Stimulated activated CD4-positive, alpha-beta T cell treated with anti-CD3 and anti-CD28 coated beads, TNF-alpha, amount 100 ng/mL, for 48 hours (primary cell): ENCODE results near the gene BTBD7.

Experiments used
- DNase-seq, 3 donors: peaks; one replicate each; pipeline ENCODE4 v3.0.0-alpha.2; 2020; ENCODE audit warnings: low read depth in 3 of 3

BTBD7 gene

GRCh38 chr14:93305725-93306418 lies 27.0 kb downstream of the BTBD7 start:
- DNase-seq, result no peak

GRCh38 chr14:93304771-93305170 lies 28.1 kb downstream of the BTBD7 start:
- DNase-seq, result no peak

DNA sequence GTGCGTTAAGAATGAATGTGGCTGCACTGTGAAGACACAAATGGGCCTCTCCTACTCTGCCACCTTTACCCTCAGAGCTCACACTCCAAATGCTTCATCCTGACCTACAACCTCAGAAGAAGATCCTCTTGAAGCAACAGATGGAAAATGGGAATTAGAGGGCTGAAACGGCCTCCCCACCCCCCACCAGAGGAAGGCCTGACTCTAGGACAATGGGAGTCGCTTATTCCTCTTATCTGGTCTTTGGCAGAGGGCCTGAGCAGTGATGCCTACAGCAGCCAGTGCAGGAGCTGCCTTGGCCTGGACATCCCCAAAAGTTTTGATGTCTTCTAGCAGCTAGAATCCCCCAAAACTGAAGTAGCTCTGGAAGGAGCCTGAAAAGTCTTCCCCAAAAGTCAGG lies 29.2 kb downstream of the BTBD7 start:
- DNase-seq, result no peak

DNA sequence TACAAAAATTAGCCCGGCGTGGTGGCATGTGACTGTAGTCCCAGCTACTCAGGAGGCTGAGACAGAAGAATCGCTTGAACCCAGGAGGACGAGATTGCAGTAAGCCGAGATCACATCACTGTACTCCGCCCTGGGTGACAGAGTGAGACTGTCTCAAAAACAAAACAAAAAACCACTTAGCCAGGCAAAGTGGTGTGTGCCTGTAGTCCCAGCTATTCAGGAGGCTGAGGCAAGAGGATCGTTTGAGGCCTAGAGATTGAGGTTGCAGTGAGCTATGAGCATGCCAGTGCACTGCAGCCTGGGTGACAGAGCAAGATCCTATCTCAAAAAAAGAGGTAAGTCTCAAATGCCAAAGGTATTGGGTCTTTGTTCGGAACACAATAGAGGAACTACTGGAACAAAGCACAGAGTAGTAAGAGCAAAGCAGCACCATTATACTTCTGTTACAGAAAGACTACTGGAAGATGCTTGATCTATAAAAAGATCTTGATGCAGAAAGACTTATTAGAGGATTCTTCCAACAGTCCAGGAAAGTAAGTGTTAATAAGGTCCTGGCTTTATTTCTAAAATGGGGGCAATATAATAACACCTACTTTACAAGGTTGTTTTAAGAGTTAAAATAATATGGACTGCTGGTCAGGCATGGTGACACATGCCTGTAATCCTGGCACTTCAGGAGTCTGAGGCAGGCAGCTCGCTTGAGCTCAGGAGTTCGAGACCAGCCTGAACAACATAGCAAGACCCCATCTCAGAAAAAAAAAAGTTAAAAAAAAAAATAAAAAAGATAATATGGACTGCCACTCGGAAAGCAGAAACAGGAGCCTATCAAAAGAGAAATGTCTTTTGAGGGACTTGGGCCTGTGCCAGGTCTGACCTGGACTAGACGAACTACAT lies 29.9 kb downstream of the BTBD7 start:
- DNase-seq, result no peak

GRCh38 chr14:93301821-93302447 lies 30.9 kb downstream of the BTBD7 start:
- no peak for DNase-seq

GRCh38 chr14:93299866-93300265 lies 33.0 kb downstream of the BTBD7 start:
- no peak for DNase-seq

- no peak for DNase-seq
These were observed 33.4 kb downstream of the BTBD7 start for GRCh38 chr14:93299416-93299815.

DNA sequence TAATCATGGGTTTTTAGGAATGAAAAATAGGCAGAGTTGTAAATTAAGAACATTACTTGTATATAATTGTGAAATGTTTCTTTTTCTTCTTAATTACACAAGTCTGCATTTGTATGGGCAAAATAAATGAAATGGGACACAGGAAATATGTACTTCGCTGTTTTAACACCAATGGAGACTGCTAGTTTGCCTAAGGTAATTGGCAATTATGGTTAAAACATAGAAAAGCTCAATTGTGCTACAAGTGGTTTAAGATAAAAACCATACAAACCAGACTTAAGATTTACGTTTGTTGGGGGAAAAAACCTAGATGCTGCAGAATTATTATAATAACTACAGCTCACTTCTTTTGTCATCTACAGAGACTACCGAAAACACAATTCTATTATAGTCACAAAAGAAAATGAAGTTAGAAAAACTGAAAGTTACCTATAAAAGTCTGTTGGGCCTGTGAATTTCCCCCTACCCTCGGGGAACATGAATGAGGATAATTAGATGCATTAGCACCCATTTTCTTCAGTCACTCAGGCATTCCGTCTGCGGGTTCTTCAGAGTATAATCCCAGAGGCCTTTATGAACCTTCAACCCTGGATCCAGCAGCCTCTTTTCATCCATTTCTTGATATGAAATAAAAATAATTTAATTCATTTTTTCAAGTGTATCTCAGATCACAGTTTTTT lies 37.2 kb downstream of the BTBD7 start:
- no peak for DNase-seq

GRCh38 chr14:93286212-93286890 lies 46.5 kb downstream of the BTBD7 start:
- DNase-seq, result no peak

DNA sequence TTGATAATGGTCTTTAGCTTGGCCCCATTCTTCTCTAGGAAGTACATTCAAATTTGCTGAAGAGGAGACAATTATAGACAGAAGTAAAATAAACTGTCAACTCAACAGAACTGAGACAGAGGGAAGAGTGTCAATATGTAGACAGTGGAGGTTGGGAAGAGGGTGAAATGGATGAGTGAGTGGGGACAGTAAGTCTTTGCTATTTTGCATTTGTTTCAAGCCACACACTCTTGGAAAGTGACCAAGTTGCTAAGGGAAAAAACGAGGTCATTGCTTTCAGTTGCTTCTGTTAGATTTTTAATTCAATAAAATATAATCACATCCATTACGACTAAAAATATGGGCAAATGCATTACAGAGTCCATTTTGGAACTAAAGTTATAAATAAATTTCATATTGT lies 47.8 kb downstream of the BTBD7 start:
- no peak for DNase-seq

DNA sequence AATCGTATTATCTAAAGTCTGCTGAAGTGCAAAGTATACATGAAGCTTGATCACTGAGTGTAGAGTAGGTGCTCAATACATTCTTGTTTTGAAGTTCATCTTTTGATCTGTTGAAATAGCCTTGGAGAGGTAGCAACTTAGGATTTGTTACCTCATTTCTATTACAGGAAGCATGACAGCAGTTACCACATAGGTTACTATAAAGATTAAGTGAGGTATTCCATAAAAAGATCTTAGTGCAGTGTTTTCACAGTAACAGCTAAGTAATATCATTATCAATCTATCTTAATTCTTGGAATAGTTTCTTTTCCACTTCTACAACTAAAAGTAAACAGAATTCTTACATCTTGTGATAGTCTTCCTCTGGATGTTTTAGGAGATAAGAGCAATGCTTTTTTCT lies 50.9 kb downstream of the BTBD7 start:
- DNase-seq, result no peak

DNA sequence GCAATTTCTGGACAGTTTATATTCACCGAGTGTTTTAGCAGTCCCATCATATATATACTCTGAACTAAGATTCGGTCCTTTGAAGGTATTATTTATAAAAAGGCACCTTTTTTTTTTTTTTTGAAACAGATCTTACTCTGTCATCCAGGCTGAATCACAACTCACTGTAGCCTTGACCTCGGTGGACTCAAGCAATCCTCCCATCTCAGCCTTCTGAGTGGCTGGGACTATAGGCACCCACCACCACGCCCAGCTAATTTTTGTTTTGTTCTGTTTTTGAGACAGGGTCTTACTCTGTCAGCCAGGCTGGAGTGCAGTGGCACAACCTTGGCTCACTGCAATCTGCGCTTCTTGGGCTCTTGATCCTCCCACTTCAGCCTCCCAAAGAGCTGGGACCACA lies 52.1 kb downstream of the BTBD7 start:
- DNase-seq, result no peak

- no peak for DNase-seq
These were observed 56.7 kb downstream of the BTBD7 start for GRCh38 chr14:93276031-93276716.

GRCh38 chr14:93274055-93274806 lies 58.6 kb downstream of the BTBD7 start:
- DNase-seq, result no peak

- DNase-seq, result no peak
These were observed 61.7 kb downstream of the BTBD7 start for GRCh38 chr14:93271111-93271510.

GRCh38 chr14:93269341-93270068 lies 63.3 kb downstream of the BTBD7 start:
- no peak for DNase-seq

DNA sequence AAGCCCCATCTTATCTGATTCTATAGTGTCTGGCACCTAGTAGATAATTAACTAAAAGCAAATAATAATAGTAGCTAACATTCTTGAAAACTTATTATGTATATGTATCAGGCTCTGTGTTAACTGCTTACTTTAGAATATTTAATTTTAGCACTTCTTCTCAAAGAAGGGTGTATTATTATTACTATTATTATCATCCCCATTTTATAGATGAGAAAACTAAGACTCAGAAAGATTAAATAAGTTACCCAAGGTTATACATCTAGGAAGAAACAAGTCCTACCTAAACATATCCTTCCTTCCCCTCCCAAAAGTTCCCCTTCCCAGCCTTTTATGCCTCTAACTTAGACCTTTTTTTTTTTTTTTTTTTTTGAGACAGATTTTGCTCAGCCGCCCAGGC lies 64.4 kb downstream of the BTBD7 start:
- no peak for DNase-seq

DNA sequence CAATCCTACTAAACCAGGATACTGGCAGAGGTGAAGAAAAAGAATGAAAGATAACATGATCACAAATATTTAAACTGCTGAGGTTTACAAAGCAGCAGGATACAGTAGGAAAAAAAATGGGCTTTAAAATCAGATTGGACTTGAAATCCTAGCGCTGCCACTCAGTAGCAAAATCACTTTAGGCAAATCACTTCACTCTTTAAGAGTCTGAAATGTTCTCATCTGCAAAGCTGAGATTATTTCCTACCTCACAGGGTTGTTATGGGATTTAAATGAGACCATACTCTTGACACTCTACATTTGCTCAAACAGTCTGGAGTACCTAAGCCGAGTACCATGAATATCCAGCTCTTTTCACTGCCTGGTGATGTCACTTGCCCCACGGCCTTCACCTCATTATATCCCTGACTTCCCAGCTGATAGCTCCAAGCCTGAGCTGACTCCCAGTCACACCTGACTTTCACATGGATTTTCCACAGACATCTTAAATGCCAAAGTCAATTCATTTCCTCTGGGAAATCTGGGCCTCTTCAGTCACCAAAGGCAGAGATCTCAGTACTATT lies 65.6 kb downstream of the BTBD7 start:
- DNase-seq, result no peak

DNA sequence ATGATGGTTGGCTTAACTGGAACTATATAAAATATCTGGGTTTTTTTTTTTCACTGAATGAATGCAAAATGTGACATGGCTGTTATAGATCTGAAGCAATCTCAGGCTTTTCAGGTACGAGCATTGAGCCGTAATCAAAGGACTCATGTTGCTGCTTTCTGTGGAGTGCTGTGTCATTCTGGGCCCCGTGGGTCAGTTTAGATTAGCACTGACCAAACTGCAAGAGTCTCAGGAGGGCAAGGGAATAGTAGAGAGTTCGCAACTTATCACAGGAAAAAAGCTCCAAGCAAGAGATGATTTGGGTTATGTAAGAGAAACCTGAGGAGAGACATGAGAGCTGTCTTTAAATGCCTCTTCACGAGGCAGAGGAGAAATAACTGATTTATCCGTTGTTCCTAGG lies 66.7 kb downstream of the BTBD7 start:
- DNase-seq, result no peak
